GM23248 (cell line): ENCODE results near the gene KIAA1958.

Experiments used
- EZH2 ChIP-seq: fragments of 200-600 bp; sonication (generic); IDR thresholded peaks from 2 replicates; pipeline ENCODE4 v1.6.1; 2018; ENCODE audit warnings: antibody characterized with exemption, mild to moderate bottlenecking; ENCODE audit not compliant: insufficient read depth, poor library complexity, severe bottlenecking
- EZH2phosphoT487 ChIP-seq: fragments of 200-600 bp; sonication (generic); IDR thresholded peaks from 2 replicates; pipeline ENCODE4 v1.6.1; 2018; ENCODE audit warnings: antibody characterized with exemption, moderate library complexity, mild to moderate bottlenecking, low read depth; ENCODE audit not compliant: insufficient read depth

- no peak for TF ChIP-seq EZH2
- TF ChIP-seq EZH2phosphoT487, result no peak
Measured at GRCh38 chr9:112508377-112508776, 21.8 kb downstream of the KIAA1958 start.
